Measurements from ENCODE around the gene BCL2L1. TPM values are rescaled to one million over a fixed set of nuclear protein-coding genes. Genes with fewer than 3 reads are reported as not detected.

BCL2L1 gene
- total RNA-seq, 1 donor from 2014 or later: 57.2 TPM

DNA sequence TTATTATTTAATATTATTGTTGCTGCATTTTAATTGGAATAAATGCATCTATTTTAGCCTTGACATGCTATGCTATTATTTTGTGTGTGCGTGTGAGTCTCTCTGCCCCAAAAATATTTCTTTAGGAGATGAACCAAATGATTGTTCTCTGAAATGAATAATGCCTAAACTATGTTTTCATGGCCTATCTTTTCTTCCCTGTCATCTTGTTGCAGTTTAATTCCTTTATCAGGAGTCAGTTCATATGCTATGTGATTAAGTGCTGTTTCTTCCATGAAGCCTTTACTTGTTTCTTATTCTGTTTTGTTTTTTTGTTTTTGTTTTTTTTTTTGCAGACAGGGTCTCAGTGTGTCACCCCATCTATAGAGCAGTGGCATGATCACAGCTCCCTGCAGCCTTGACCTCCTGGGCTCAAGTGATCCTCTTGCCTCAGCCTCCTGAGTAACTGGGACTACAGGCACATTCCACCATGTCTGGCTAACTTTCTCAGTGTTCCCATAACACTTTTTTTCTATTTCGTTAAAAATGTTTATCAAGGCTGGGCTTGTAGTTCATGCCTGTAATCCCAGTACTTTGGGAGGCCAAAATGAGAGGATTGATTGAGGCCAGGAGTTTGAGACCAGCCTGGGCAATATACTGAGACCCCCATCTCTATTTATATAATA lies 42.1 kb upstream of the BCL2L1 start:
- no peaks in the 10 kb centered on the region for H3K4me1 ChIP-seq
- DNase-seq (ENCODE audit: extremely low spot score in 2 of 2): no peak
- no peak overlapping the region for H3K27ac ChIP-seq
- no peaks in the 10 kb centered on the region for H3K9me3 ChIP-seq
- no peaks in the 10 kb centered on the region for H3K36me3 ChIP-seq
- intact Hi-C loops (cut with DNase I): no loop called here
- no peaks in the 10 kb centered on the region for H3K27me3 ChIP-seq
- H3K4me3 ChIP-seq: no peak overlapping the region
- TF ChIP-seq POLR2A (IDR thresholded peaks at IDR 0.05) (no peak), POLR2AphosphoS5 (IDR thresholded peaks at IDR 0.05; ENCODE audit: insufficient read depth in 1 of 2, low read depth in 1 of 2) (no peak)
- TF ChIP-seq, protein P1, sequence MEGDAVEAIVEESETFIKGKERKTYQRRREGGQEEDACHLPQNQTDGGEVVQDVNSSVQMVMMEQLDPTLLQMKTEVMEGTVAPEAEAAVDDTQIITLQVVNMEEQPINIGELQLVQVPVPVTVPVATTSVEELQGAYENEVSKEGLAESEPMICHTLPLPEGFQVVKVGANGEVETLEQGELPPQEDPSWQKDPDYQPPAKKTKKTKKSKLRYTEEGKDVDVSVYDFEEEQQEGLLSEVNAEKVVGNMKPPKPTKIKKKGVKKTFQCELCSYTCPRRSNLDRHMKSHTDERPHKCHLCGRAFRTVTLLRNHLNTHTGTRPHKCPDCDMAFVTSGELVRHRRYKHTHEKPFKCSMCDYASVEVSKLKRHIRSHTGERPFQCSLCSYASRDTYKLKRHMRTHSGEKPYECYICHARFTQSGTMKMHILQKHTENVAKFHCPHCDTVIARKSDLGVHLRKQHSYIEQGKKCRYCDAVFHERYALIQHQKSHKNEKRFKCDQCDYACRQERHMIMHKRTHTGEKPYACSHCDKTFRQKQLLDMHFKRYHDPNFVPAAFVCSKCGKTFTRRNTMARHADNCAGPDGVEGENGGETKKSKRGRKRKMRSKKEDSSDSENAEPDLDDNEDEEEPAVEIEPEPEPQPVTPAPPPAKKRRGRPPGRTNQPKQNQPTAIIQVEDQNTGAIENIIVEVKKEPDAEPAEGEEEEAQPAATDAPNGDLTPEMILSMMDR (IDR thresholded peaks at IDR 0.05): no peak

DNA sequence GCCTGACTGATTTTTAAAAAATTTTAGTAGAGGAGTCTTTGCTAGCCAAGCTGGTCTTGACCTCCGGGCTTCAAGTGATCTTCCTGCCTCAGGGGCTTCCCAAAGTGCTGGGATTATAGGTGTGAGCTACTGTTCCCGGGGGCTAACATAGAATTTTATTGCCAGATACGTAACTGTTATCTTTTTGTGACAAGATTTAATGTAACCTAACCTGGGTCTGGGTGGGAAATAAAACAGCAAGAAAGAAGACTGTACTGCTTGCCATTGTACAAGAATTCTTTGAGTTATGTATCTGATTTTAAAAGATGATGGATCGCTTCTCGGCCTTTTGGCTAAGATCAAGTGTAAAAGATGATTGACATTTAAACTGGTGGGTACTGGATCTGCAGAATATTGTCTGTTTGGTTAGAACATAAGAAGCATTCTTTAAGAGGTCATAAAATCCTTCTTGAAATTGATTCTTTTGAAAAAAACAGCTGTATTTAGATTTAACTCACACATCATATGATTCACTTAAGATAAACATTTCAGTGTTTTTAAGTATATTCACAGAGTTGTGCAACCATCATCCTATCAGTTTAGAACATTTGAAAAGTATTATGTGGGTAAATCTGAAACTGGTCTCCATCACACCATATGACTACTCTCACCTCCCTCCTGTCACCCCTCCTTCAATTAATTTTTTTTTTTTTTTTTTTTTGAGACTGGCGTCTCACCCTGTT lies 38.0 kb upstream of the BCL2L1 start:
- no peaks in the 10 kb centered on the region for H3K27me3 ChIP-seq
- no peak overlapping the region for H3K4me3 ChIP-seq
- H3K9me3 ChIP-seq: no peaks in the 10 kb centered on the region
- no peak overlapping the region for H3K27ac ChIP-seq
- intact Hi-C loops (cut with DNase I): no loop called here
- H3K36me3 ChIP-seq: no peaks in the 10 kb centered on the region
- no peak for DNase-seq (ENCODE audit: extremely low spot score in 2 of 2)
- TF ChIP-seq POLR2A (IDR thresholded peaks at IDR 0.05): no peak
- TF ChIP-seq POLR2AphosphoS5 (IDR thresholded peaks at IDR 0.05; ENCODE audit: insufficient read depth in 1 of 2, low read depth in 1 of 2): no peak
- TF ChIP-seq, protein P1 (IDR thresholded peaks at IDR 0.05): no peak
- H3K4me1 ChIP-seq: no peaks in the 10 kb centered on the region

DNA sequence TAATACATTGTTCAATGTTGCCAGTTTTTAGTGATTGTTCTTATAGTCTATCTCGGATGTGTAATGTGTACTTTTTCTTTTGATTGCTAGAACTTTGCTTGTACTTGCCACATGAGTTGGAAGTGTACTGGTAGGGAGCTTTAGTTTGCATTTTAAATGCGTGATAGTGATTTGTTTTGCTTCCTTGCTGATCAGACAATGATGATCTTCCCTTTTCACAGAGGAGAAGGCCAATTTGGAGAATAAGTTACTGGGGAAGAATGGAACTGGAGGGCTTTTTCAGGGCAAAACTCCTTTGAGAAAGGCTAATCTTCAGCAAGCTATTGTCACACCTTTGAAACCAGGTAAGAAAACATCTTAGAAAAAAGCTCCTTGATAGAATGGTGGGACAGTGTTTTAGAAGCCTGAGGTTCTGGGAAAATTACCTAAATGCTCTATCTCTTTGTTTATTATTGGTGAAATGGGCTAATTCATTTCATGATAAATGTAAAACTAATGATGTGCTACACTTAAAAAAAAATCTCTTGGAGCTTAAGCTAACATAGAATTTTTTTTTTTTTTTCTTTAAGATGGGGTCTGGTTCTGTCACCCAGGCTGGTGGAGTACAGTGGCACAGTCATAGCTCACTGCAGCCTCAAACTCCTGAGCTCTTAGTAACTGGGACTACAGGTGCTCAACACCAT lies 37.3 kb upstream of the BCL2L1 start:
- no peak overlapping the region for H3K27ac ChIP-seq
- H3K4me1 ChIP-seq: no peaks in the 10 kb centered on the region
- no peaks in the 10 kb centered on the region for H3K27me3 ChIP-seq
- no peak for DNase-seq (ENCODE audit: extremely low spot score in 2 of 2)
- intact Hi-C loops (cut with DNase I): no loop called here
- H3K4me3 ChIP-seq: no peak overlapping the region
- TF ChIP-seq, protein P1 (IDR thresholded peaks at IDR 0.05): no peak
- TF ChIP-seq POLR2AphosphoS5 (IDR thresholded peaks at IDR 0.05; ENCODE audit: insufficient read depth in 1 of 2, low read depth in 1 of 2) (no peak), POLR2A (IDR thresholded peaks at IDR 0.05) (no peak)
- H3K9me3 ChIP-seq: no peaks in the 10 kb centered on the region
- no peaks in the 10 kb centered on the region for H3K36me3 ChIP-seq

DNA sequence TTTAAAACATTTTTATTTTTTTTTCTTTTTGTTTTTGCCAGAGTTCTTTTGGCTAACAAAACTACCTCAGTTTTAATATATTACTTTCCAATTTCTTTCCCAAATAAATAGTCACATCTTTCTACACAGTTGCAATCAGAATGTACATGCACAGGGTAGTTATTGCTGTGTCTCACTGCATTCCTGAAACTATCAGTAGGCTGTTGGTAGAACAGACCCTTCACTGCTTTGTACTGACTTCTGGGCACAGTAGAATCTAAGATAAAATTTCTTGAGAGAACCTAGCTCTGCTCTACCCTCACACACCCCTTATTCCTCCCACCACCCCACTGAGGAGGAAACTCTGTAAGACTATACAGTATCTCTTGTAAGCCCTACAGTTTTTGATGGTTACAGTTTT lies 36.3 kb upstream of the BCL2L1 start:
- TF ChIP-seq POLR2A (IDR thresholded peaks at IDR 0.05) (no peak), POLR2AphosphoS5 (IDR thresholded peaks at IDR 0.05; ENCODE audit: insufficient read depth in 1 of 2, low read depth in 1 of 2) (no peak)
- TF ChIP-seq, protein P1 (IDR thresholded peaks at IDR 0.05): no peak
- H3K27ac ChIP-seq: no peak overlapping the region
- intact Hi-C loops (cut with DNase I): no loop called here
- DNase-seq (ENCODE audit: extremely low spot score in 2 of 2): no peak
- H3K9me3 ChIP-seq: no peaks in the 10 kb centered on the region
- no peaks in the 10 kb centered on the region for H3K27me3 ChIP-seq
- H3K4me1 ChIP-seq: no peaks in the 10 kb centered on the region
- no peak overlapping the region for H3K4me3 ChIP-seq
- H3K36me3 ChIP-seq: no peaks in the 10 kb centered on the region

All from vagina (tissue), 2 donors.